ENCODE results near the gene CHST1. TPM values are rescaled to one million over a fixed set of nuclear protein-coding genes. Genes with fewer than 3 reads are reported as not detected.
A peak's percentile ranks its signal among the peaks of the same experiment; 100 is the strongest.

The CHST1 gene
- total RNA-seq, 1 donor from 2014 or later, result not detected

GRCh38 chr11:45662096-45662664, 3.2 kb downstream of the CHST1 start:
- peaks cover 21% of the 10 kb centered on the region for H4K20me1 ChIP-seq (ENCODE audit: low read depth)
- TF ChIP-seq EZH2 (IDR thresholded peaks at IDR 0.05) (no peak), EZH2phosphoT487 (IDR thresholded peaks at IDR 0.05) (no peak)
- TF ChIP-seq, protein P1, sequence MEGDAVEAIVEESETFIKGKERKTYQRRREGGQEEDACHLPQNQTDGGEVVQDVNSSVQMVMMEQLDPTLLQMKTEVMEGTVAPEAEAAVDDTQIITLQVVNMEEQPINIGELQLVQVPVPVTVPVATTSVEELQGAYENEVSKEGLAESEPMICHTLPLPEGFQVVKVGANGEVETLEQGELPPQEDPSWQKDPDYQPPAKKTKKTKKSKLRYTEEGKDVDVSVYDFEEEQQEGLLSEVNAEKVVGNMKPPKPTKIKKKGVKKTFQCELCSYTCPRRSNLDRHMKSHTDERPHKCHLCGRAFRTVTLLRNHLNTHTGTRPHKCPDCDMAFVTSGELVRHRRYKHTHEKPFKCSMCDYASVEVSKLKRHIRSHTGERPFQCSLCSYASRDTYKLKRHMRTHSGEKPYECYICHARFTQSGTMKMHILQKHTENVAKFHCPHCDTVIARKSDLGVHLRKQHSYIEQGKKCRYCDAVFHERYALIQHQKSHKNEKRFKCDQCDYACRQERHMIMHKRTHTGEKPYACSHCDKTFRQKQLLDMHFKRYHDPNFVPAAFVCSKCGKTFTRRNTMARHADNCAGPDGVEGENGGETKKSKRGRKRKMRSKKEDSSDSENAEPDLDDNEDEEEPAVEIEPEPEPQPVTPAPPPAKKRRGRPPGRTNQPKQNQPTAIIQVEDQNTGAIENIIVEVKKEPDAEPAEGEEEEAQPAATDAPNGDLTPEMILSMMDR (IDR thresholded peaks at IDR 0.05), result no peak
- H3K4me1 Mint-ChIP-seq, result peaks cover 53% of the 10 kb centered on the region
- peaks cover 41% of the 10 kb centered on the region for H3K4me1 ChIP-seq
- H3K9ac ChIP-seq, result no peak overlapping the region
- H3K36me3 Mint-ChIP-seq, result no peaks in the 10 kb centered on the region
- peaks cover 28% of the 10 kb centered on the region for H3K27me3 Mint-ChIP-seq (ENCODE audit: insufficient read depth, low read depth)
- H3K9me3 ChIP-seq (ENCODE audit: low read depth), result no peaks in the 10 kb centered on the region
- H3K79me2 ChIP-seq (ENCODE audit: low read depth), result no peaks in the 10 kb centered on the region
- no peaks in the 10 kb centered on the region for H3K36me3 ChIP-seq
- no peak overlapping the region for H3K4me3 ChIP-seq
- no peak overlapping the region for H3K27ac Mint-ChIP-seq
- peak overlapping the region; percentile 45 for H3K4me2 ChIP-seq
- H3K9me3 Mint-ChIP-seq, result no peaks in the 10 kb centered on the region
- no peak overlapping the region for H3K27ac ChIP-seq
- H3F3A ChIP-seq (ENCODE audit: low read depth), result peaks cover 22% of the 10 kb centered on the region
- H3K4me3 Mint-ChIP-seq, result peak overlapping the region; percentile 41
- DNase-seq (ENCODE audit: low spot score), result no peak
- H3K27me3 ChIP-seq, result peaks cover 65% of the 10 kb centered on the region
- no peak overlapping the region for H2AFZ ChIP-seq (replicated peaks)

DNA sequence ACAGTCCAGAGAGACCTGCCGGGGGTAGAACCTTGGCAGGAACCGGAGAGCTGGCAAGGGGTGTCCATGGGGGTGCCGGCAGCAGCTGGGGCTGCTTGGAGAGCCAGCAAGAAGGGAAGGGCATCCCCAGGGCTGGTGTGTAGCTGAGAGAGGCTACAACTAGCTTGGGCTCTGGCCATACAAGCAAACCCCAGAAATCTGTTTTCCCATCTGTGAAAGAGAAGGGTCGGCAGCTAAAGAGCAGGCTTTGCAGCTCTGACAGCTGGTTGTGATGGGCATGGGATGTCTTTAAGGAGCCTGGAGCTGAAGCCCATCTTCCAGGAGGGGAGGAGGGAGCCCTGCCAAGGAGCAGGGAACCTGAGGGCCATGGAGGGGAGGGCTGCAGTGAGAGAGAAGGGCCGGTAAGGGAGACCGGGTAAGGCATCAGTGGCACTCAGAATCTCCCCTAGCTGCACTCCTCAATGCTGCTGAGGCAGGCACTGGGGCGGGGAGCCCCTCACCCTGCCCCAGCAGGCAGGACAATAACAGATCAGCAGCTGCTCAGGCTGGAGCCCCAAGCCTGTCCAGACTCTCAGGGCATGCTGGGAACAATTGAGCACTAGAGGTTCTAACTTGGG, 3.9 kb downstream of the CHST1 start:
- no peak overlapping the region for H3K9ac ChIP-seq
- DNase-seq (ENCODE audit: low spot score), result no peak
- no peak overlapping the region for H3K4me3 ChIP-seq
- H3K9me3 ChIP-seq (ENCODE audit: low read depth), result no peaks in the 10 kb centered on the region
- H4K20me1 ChIP-seq (ENCODE audit: low read depth), result peaks cover 21% of the 10 kb centered on the region
- Mint-ChIP-seq H3K4me3 (peak overlapping the region; percentile 4), H3K9me3 (no peaks in the 10 kb centered on the region), H3K36me3 (no peaks in the 10 kb centered on the region), H3K27ac (peak overlapping the region; percentile 52), H3K27me3 (ENCODE audit: insufficient read depth, low read depth) (peaks cover 22% of the 10 kb centered on the region), H3K4me1 (peaks cover 54% of the 10 kb centered on the region)
- no peak overlapping the region for H3K27ac ChIP-seq
- H3K36me3 ChIP-seq, result no peaks in the 10 kb centered on the region
- H3K4me2 ChIP-seq, result peak overlapping the region; percentile 45
- no peak for TF ChIP-seq EZH2phosphoT487 (IDR thresholded peaks at IDR 0.05)
- TF ChIP-seq EZH2 (IDR thresholded peaks at IDR 0.05), result no peak
- TF ChIP-seq, protein P1 (IDR thresholded peaks at IDR 0.05), result no peak
- H3K27me3 ChIP-seq, result peaks cover 63% of the 10 kb centered on the region
- H2AFZ ChIP-seq (replicated peaks), result peak overlapping the region; percentile 17
- no peaks in the 10 kb centered on the region for H3K79me2 ChIP-seq (ENCODE audit: low read depth)
- H3F3A ChIP-seq (ENCODE audit: low read depth), result peaks cover 15% of the 10 kb centered on the region
- H3K4me1 ChIP-seq, result peaks cover 41% of the 10 kb centered on the region

- Histone ChIP-seq H3K9ac (no peak overlapping the region), H3K79me2 (ENCODE audit: low read depth) (no peaks in the 10 kb centered on the region), H3F3A (ENCODE audit: low read depth) (peaks cover 9% of the 10 kb centered on the region), H3K9me3 (ENCODE audit: low read depth) (no peaks in the 10 kb centered on the region), H3K36me3 (no peaks in the 10 kb centered on the region), H2AFZ (replicated peaks) (peak overlapping the region; percentile 17), H3K4me2 (peak overlapping the region; percentile 45), H3K27me3 (peaks cover 63% of the 10 kb centered on the region), H4K20me1 (ENCODE audit: low read depth) (peaks cover 15% of the 10 kb centered on the region), H3K27ac (no peak overlapping the region), H3K4me1 (peaks cover 41% of the 10 kb centered on the region), H3K4me3 (no peak overlapping the region)
- Mint-ChIP-seq H3K4me1 (peaks cover 57% of the 10 kb centered on the region), H3K9me3 (no peaks in the 10 kb centered on the region), H3K27me3 (ENCODE audit: insufficient read depth, low read depth) (peaks cover 16% of the 10 kb centered on the region), H3K36me3 (no peaks in the 10 kb centered on the region), H3K4me3 (peak overlapping the region; percentile 4), H3K27ac (peak overlapping the region; percentile 52)
- TF ChIP-seq, protein P1 (IDR thresholded peaks at IDR 0.05), result peak; percentile 17
- TF ChIP-seq EZH2phosphoT487 (IDR thresholded peaks at IDR 0.05) (no peak), EZH2 (IDR thresholded peaks at IDR 0.05) (no peak)
- peak; percentile 66 for DNase-seq (ENCODE audit: low spot score)
Observed at GRCh38 chr11:45660729-45661438, 4.5 kb downstream of the CHST1 start.
